ENCODE results near the gene NFYA. TPM values are rescaled to one million over a fixed set of nuclear protein-coding genes. Genes with fewer than 3 reads are reported as not detected.

The NFYA gene
- total and polyA plus RNA-seq, 2 experiments from 2014 or later, result 18.7 to 25.2 TPM

- Histone ChIP-seq H3K4me3 (peak overlapping the region; percentile 46), H3K4me1 (ENCODE audit: insufficient read depth) (peaks cover 17% of the 10 kb centered on the region), H3K9me3 (ENCODE audit: low read depth) (no peaks in the 10 kb centered on the region), H4K20me1 (ENCODE audit: insufficient read depth, poor library complexity, severe bottlenecking) (peaks cover 15% of the 10 kb centered on the region), H3K36me3 (replicated peaks; ENCODE audit: insufficient read depth, low read depth) (no peaks in the 10 kb centered on the region), H2AFZ (peak overlapping the region; percentile 60), H3K9me2 (replicated peaks; ENCODE audit: insufficient read depth) (no peaks in the 10 kb centered on the region), H3K79me2 (peaks cover 39% of the 10 kb centered on the region), H3K4me2 (peak overlapping the region; percentile 76), H3K27me3 (no peaks in the 10 kb centered on the region), H3K27ac (peak overlapping the region; percentile 95)
- WGBS (ENCODE audit: low lambda C conversion rate, missing lambda C conversion rate), result under 1% methylated on average over 16 of the region's 16 CpGs
- no peak for DNase-seq (ENCODE audit: low spot score)
- TF ChIP-seq EZH2phosphoT487 (IDR thresholded peaks at IDR 0.05; ENCODE audit: low read depth, severe bottlenecking, unreplicated experiment), result no peak
These were observed 1.3 kb upstream of the NFYA start for GRCh38 chr6:41071501-41071922.

GRCh38 chr6:41071923-41072835 lies 595 bp upstream of the NFYA start, which contains the start of gene OARD1:
Gene OARD1 (minus strand): TSS chr6:41072356. CDS start chr6:41071634, 722 bp downstream.
- peak; percentile 100 for DNase-seq (ENCODE audit: low spot score)
- no peaks in the 10 kb centered on the region for H3K36me3 ChIP-seq (replicated peaks; ENCODE audit: insufficient read depth, low read depth)
- peaks cover 46% of the 10 kb centered on the region for H3K79me2 ChIP-seq
- 1% methylated on average over 63 of the region's 63 CpGs for WGBS (ENCODE audit: low lambda C conversion rate, missing lambda C conversion rate)
- H4K20me1 ChIP-seq (ENCODE audit: insufficient read depth, poor library complexity, severe bottlenecking), result peaks cover 20% of the 10 kb centered on the region
- H3K9me2 ChIP-seq (replicated peaks; ENCODE audit: insufficient read depth), result no peaks in the 10 kb centered on the region
- peak within 1 kb of the TSS; percentile 93 for H3K4me2 ChIP-seq
- H3K4me1 ChIP-seq (ENCODE audit: insufficient read depth), result peaks cover 15% of the 10 kb centered on the region
- H3K4me3 ChIP-seq, result peak within 1 kb of the TSS; percentile 88
- H2AFZ ChIP-seq, result peak within 1 kb of the TSS; percentile 61
- H3K9me3 ChIP-seq (ENCODE audit: low read depth), result no peaks in the 10 kb centered on the region
- peak within 1 kb of the TSS; percentile 99 for H3K27ac ChIP-seq
- no peak for TF ChIP-seq EZH2phosphoT487 (IDR thresholded peaks at IDR 0.05; ENCODE audit: low read depth, severe bottlenecking, unreplicated experiment)
- TF ChIP-seq CTCF (IDR thresholded peaks at IDR 0.05; ENCODE audit: poor library complexity), result no peak
- TF ChIP-seq EZH2 (IDR thresholded peaks at IDR 0.05; ENCODE audit: borderline replicate concordance), result no peak
- H3K27me3 ChIP-seq, result no peaks in the 10 kb centered on the region

GRCh38 chr6:41073203-41073967 lies 611 bp downstream of the NFYA start:
- Histone ChIP-seq H3K4me1 (ENCODE audit: insufficient read depth) (peaks cover 15% of the 10 kb centered on the region), H3K4me3 (peak overlapping the region; percentile 88), H3K27me3 (no peaks in the 10 kb centered on the region), H4K20me1 (ENCODE audit: insufficient read depth, poor library complexity, severe bottlenecking) (peaks cover 32% of the 10 kb centered on the region), H3K9me2 (replicated peaks; ENCODE audit: insufficient read depth) (no peaks in the 10 kb centered on the region), H3K4me2 (peak overlapping the region; percentile 93), H3K79me2 (peaks cover 58% of the 10 kb centered on the region), H3K9me3 (ENCODE audit: low read depth) (no peaks in the 10 kb centered on the region), H2AFZ (peak overlapping the region; percentile 61), H3K36me3 (replicated peaks; ENCODE audit: insufficient read depth, low read depth) (no peaks in the 10 kb centered on the region), H3K27ac (peak overlapping the region; percentile 99)
- DNase-seq (ENCODE audit: low spot score), result peak; percentile 92
- TF ChIP-seq EZH2phosphoT487 (IDR thresholded peaks at IDR 0.05; ENCODE audit: low read depth, severe bottlenecking, unreplicated experiment) (no peak), CTCF (IDR thresholded peaks at IDR 0.05; ENCODE audit: poor library complexity) (peak; percentile 36)
- under 1% methylated on average over 43 of the region's 74 CpGs for WGBS (ENCODE audit: low lambda C conversion rate, missing lambda C conversion rate)

Measured in hepatocyte (in vitro differentiated cells).